HUES64 (cell line): ENCODE results near the gene SCYL3. TPM values are rescaled to one million over a fixed set of nuclear protein-coding genes. Genes with fewer than 3 reads are reported as not detected.

Source experiments
- H3K27ac ChIP-seq: 2 replicates; pipeline ENCODE4 v1.7.0; 2013; ENCODE audit warnings: low read depth, low read length, inconsistent platforms
- H3K27me3 ChIP-seq: 2 replicates; pipeline ENCODE4 v1.6.1; 2013; ENCODE audit warnings: mild to moderate bottlenecking, low read length; ENCODE audit not compliant: insufficient read depth
- H3K36me3 ChIP-seq: 2 replicates; pipeline ENCODE4 v1.6.1; 2013; ENCODE audit warnings: mild to moderate bottlenecking, low read length; ENCODE audit not compliant: insufficient read depth
- H3K4me1 ChIP-seq: 2 replicates; pipeline ENCODE4 v1.6.1; 2013; ENCODE audit warnings: mild to moderate bottlenecking, low read length, moderate library complexity; ENCODE audit not compliant: insufficient read depth
- H3K4me3 ChIP-seq: 2 replicates; pipeline ENCODE4 v1.5.1; 2013; ENCODE audit warnings: mild to moderate bottlenecking, low read length, moderate library complexity
- H3K9ac ChIP-seq: 2 replicates; pipeline ENCODE4 v1.6.1; 2013; ENCODE audit warnings: mild to moderate bottlenecking, low read depth, low read length
- H3K9me3 ChIP-seq: 2 replicates; pipeline ENCODE4 v1.6.1; 2013; ENCODE audit warnings: low read depth, low read length; ENCODE audit not compliant: insufficient read depth
- whole genome bisulfite sequencing: fragments of 150-250, 120-280 bp; methylation state at CpG from one replicate; pipeline ENCODE4 v1.1.7; 2013; ENCODE audit warnings: missing lambda C conversion rate; 5-methylcytosine and 5-hydroxymethylcytosine counted together
- polyA plus RNA-seq, 2 experiments: library from polyadenylated mRNA; stranded (reverse); fragments of 50-300 nt; gene quantifications; one replicate each; pipeline ENCODE4 v1.2.3, GENCODE V29; 2013

Gene SCYL3, protein sequence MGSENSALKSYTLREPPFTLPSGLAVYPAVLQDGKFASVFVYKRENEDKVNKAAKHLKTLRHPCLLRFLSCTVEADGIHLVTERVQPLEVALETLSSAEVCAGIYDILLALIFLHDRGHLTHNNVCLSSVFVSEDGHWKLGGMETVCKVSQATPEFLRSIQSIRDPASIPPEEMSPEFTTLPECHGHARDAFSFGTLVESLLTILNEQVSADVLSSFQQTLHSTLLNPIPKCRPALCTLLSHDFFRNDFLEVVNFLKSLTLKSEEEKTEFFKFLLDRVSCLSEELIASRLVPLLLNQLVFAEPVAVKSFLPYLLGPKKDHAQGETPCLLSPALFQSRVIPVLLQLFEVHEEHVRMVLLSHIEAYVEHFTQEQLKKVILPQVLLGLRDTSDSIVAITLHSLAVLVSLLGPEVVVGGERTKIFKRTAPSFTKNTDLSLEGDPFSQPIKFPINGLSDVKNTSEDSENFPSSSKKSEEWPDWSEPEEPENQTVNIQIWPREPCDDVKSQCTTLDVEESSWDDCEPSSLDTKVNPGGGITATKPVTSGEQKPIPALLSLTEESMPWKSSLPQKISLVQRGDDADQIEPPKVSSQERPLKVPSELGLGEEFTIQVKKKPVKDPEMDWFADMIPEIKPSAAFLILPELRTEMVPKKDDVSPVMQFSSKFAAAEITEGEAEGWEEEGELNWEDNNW
- 3.5 TPM for polyA plus RNA-seq (2013, experiment 1 of 2)
- polyA plus RNA-seq (2013, experiment 2 of 2): 5.8 TPM

GRCh38 chr1:169893645-169894423, at the start of gene SCYL3:
Gene SCYL3 (minus strand): TSS chr1:169893896. CDS start chr1:169888840, 5,056 bp downstream.
- peak within 1 kb of the TSS; percentile 83 for H3K27ac ChIP-seq
- no peaks in the 10 kb centered on the region for H3K9me3 ChIP-seq
- no peaks in the 10 kb centered on the region for H3K36me3 ChIP-seq
- no peaks in the 10 kb centered on the region for H3K27me3 ChIP-seq
- peak within 1 kb of the TSS; percentile 94 for H3K9ac ChIP-seq
- H3K4me1 ChIP-seq: peaks cover 24% of the 10 kb centered on the region
- WGBS: under 1% methylated on average over 50 of the region's 52 CpGs
- peak within 1 kb of the TSS; percentile 66 for H3K4me3 ChIP-seq

GRCh38 chr1:169941982-169942830, 48.5 kb upstream of the SCYL3 start:
- Histone ChIP-seq H3K4me1 (no peaks in the 10 kb centered on the region), H3K9ac (no peak overlapping the region), H3K36me3 (no peaks in the 10 kb centered on the region), H3K27ac (no peak overlapping the region), H3K9me3 (no peaks in the 10 kb centered on the region), H3K4me3 (no peak overlapping the region), H3K27me3 (no peaks in the 10 kb centered on the region)
- 95% methylated on average over 2 of the region's 2 CpGs for WGBS

DNA sequence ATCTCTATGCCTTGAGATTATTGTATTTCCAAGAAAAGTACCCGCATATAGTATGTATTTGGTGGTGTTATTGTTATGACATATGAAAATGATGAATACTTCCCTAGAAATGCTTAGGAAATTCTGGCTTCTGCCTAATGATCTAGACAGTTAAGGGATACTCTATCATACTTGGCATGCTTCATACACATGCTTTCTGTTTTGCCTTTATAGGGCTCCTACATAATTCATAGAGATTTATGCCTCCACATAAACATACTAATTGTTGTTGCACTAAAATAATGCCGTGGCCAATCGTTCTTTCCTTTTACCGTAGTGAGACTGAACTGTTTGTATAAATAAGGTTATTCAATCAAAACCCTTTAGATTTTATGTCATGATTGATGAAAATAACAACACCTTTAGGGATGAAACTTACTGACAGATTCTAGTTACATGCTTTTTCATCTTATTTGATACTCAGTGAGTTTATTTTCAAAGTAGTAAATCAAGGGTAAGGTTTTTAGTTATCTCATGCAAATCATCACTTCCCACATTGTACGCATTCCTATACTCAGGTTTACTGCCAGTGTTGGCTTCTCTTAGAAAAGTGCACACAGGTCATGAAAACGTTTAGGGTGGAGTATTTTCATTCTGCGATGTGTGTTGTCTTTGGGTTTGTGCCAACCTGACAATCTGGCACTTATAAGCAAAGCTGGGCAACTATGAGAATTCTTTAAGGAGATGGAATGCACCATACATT, 40.5 kb upstream of the SCYL3 start:
- Histone ChIP-seq H3K4me3 (no peak overlapping the region), H3K27ac (no peak overlapping the region), H3K36me3 (no peaks in the 10 kb centered on the region), H3K27me3 (no peaks in the 10 kb centered on the region), H3K9me3 (no peaks in the 10 kb centered on the region), H3K4me1 (no peaks in the 10 kb centered on the region), H3K9ac (no peak overlapping the region)
- 80% methylated on average over 4 of the region's 7 CpGs for WGBS

- Histone ChIP-seq H3K9ac (no peak overlapping the region), H3K4me1 (no peaks in the 10 kb centered on the region), H3K4me3 (no peak overlapping the region), H3K27ac (no peak overlapping the region), H3K36me3 (no peaks in the 10 kb centered on the region), H3K27me3 (no peaks in the 10 kb centered on the region), H3K9me3 (no peaks in the 10 kb centered on the region)
- 86% methylated on average over 1 of the region's 1 CpG for WGBS
Observed at GRCh38 chr1:169931795-169932231, 38.1 kb upstream of the SCYL3 start.

- no peak overlapping the region for H3K9ac ChIP-seq
- WGBS: no CpG with 5 or more reads among the region's 1 CpG
- H3K4me1 ChIP-seq: no peaks in the 10 kb centered on the region; the same call in 1 of the 2 replicates
- H3K4me3 ChIP-seq: no peak overlapping the region
- no peaks in the 10 kb centered on the region for H3K27me3 ChIP-seq
- no peaks in the 10 kb centered on the region for H3K9me3 ChIP-seq
- no peak overlapping the region for H3K27ac ChIP-seq
- no peaks in the 10 kb centered on the region for H3K36me3 ChIP-seq
Observed at GRCh38 chr1:169929210-169929526, 35.5 kb upstream of the SCYL3 start.

- Histone ChIP-seq H3K9me3 (no peaks in the 10 kb centered on the region), H3K36me3 (no peaks in the 10 kb centered on the region), H3K4me1 (no peaks in the 10 kb centered on the region; the same call in 1 of the 2 replicates), H3K4me3 (no peak overlapping the region), H3K9ac (no peak overlapping the region), H3K27me3 (no peaks in the 10 kb centered on the region), H3K27ac (no peak overlapping the region)
- WGBS: 66% methylated on average over 4 of the region's 6 CpGs
Observed at GRCh38 chr1:169928438-169929209, 34.9 kb upstream of the SCYL3 start.

- H3K4me3 ChIP-seq: no peak overlapping the region
- H3K9me3 ChIP-seq: no peaks in the 10 kb centered on the region
- no peaks in the 10 kb centered on the region for H3K27me3 ChIP-seq
- WGBS: 86% methylated on average over 1 of the region's 3 CpGs
- H3K4me1 ChIP-seq: no peaks in the 10 kb centered on the region; the same call in 1 of the 2 replicates
- no peaks in the 10 kb centered on the region for H3K36me3 ChIP-seq
- H3K27ac ChIP-seq: no peak overlapping the region
- no peak overlapping the region for H3K9ac ChIP-seq
Observed at GRCh38 chr1:169925505-169926482, 32.1 kb upstream of the SCYL3 start.

GRCh38 chr1:169924829-169925228, 31.1 kb upstream of the SCYL3 start:
- Histone ChIP-seq H3K9ac (no peak overlapping the region), H3K9me3 (no peaks in the 10 kb centered on the region), H3K27ac (no peak overlapping the region), H3K4me1 (no peaks in the 10 kb centered on the region; the same call in 1 of the 2 replicates), H3K4me3 (no peak overlapping the region), H3K27me3 (no peaks in the 10 kb centered on the region), H3K36me3 (no peaks in the 10 kb centered on the region)
- WGBS: 91% methylated on average over 1 of the region's 2 CpGs

DNA sequence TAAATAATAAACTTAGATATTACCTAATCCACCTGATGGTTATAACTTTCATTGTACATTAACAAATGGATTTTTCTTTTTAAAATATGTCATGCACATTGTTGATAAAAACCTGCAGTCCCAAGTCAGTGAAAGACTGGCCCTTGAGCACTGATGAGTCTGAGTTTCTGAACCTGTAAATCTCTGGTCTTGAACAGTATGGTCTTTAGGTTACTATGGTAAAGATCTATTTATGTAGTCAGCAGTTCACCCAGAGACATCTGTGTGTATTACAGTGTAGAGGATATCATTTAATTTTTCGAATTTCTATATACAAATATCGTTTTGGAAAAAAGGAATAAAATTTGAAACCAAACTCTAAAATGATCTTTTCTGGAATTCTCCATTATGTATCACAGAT, 30.4 kb upstream of the SCYL3 start:
- Histone ChIP-seq H3K27ac (no peak overlapping the region), H3K4me3 (no peak overlapping the region), H3K27me3 (no peaks in the 10 kb centered on the region), H3K9ac (no peak overlapping the region), H3K4me1 (no peaks in the 10 kb centered on the region; the same call in 1 of the 2 replicates), H3K36me3 (no peaks in the 10 kb centered on the region), H3K9me3 (no peaks in the 10 kb centered on the region)
- WGBS: no CpG with 5 or more reads among the region's 2 CpGs
